OCI-LY7 (cell line): Measurements from ENCODE around the gene LRRC70.

ENCODE experiments used
- CTCF ChIP-seq: fragments of 200-600 bp; sonication (generic); conservative IDR thresholded peaks from 2 replicates; pipeline ENCODE4 v1.5.1; 2014; ENCODE audit warnings: mild to moderate bottlenecking, antibody characterized with exemption, low read length, moderate library complexity, mixed read lengths
- EZH2phosphoT487 ChIP-seq: fragments of 200-600 bp; sonication (generic); IDR thresholded peaks from 2 replicates; pipeline ENCODE4 v1.6.1; 2018; ENCODE audit warnings: low read depth, borderline replicate concordance, mild to moderate bottlenecking, mixed run types, antibody characterized with exemption, low read length, moderate library complexity, mixed read lengths

GRCh38 chr5:62584391-62584790 lies 5.8 kb downstream of the LRRC70 start:
- TF ChIP-seq CTCF (no peak), EZH2phosphoT487 (no peak)
